Measurements from ENCODE around the gene ASTN2.

ASTN2 gene

GRCh38 chr9:116687074-116687753 lies 727.6 kb downstream of the ASTN2 start, which contains the start of gene TRIM32:
Gene TRIM32, plus strand, starts transcription at chr9:116687305. Its CDS starts 10,438 bp downstream, at chr9:116697743.
- peak; percentile 86 to 97 for DNase-seq (ENCODE audit: low read depth in 1 of 2, low spot score in 1 of 2)

GRCh38 chr9:116686693-116687073 lies 728.2 kb downstream of the ASTN2 start:
- DNase-seq (ENCODE audit: low read depth in 1 of 2, low spot score in 1 of 2) = no peak

- no peak for DNase-seq (ENCODE audit: low read depth in 1 of 2, low spot score in 1 of 2)
Measured at GRCh38 chr9:116686135-116686534, 728.7 kb downstream of the ASTN2 start.

GRCh38 chr9:116685166-116685565 lies 729.7 kb downstream of the ASTN2 start:
- DNase-seq (ENCODE audit: low read depth in 1 of 2, low spot score in 1 of 2) = no peak

GRCh38 chr9:116683535-116683934 lies 731.3 kb downstream of the ASTN2 start:
- DNase-seq (ENCODE audit: low read depth in 1 of 2, low spot score in 1 of 2) = no peak

- no peak for DNase-seq (ENCODE audit: low read depth in 1 of 2, low spot score in 1 of 2)
Measured at GRCh38 chr9:116674210-116674980, 740.5 kb downstream of the ASTN2 start.

GRCh38 chr9:116673375-116673774 lies 741.5 kb downstream of the ASTN2 start:
- no peak for DNase-seq (ENCODE audit: low read depth in 1 of 2, low spot score in 1 of 2)

- DNase-seq (ENCODE audit: low read depth in 1 of 2, low spot score in 1 of 2) = no peak
Measured at GRCh38 chr9:116671605-116672004, 743.3 kb downstream of the ASTN2 start.

GRCh38 chr9:116668970-116669695 lies 745.7 kb downstream of the ASTN2 start:
- DNase-seq (ENCODE audit: low read depth in 1 of 2, low spot score in 1 of 2) = no peak

- DNase-seq (ENCODE audit: low read depth in 1 of 2, low spot score in 1 of 2) = no peak
Measured at GRCh38 chr9:116663581-116663980, 751.3 kb downstream of the ASTN2 start.

GRCh38 chr9:116662646-116663310 lies 752.1 kb downstream of the ASTN2 start:
- no peak for DNase-seq (ENCODE audit: low read depth in 1 of 2, low spot score in 1 of 2)

- DNase-seq (ENCODE audit: low read depth in 1 of 2, low spot score in 1 of 2) = no peak
Measured at GRCh38 chr9:116661037-116661954, 753.6 kb downstream of the ASTN2 start.

- DNase-seq (ENCODE audit: low read depth in 1 of 2, low spot score in 1 of 2) = no peak
Measured at GRCh38 chr9:116658265-116658664, 756.6 kb downstream of the ASTN2 start.

GRCh38 chr9:116656977-116657376 lies 757.9 kb downstream of the ASTN2 start:
- DNase-seq (ENCODE audit: low read depth in 1 of 2, low spot score in 1 of 2) = no peak

GRCh38 chr9:116656501-116656971 lies 758.3 kb downstream of the ASTN2 start:
- no peak for DNase-seq (ENCODE audit: low read depth in 1 of 2, low spot score in 1 of 2)

GRCh38 chr9:116654059-116654355 lies 760.9 kb downstream of the ASTN2 start:
- no peak for DNase-seq (ENCODE audit: low read depth in 1 of 2, low spot score in 1 of 2)

GRCh38 chr9:116653348-116654058 lies 761.4 kb downstream of the ASTN2 start:
- DNase-seq (ENCODE audit: low read depth in 1 of 2, low spot score in 1 of 2) = no peak

GRCh38 chr9:116647515-116647809 lies 767.4 kb downstream of the ASTN2 start:
- DNase-seq (ENCODE audit: low read depth in 1 of 2, low spot score in 1 of 2) = no peak

- no peak for DNase-seq (ENCODE audit: low read depth in 1 of 2, low spot score in 1 of 2)
Measured at GRCh38 chr9:116646661-116647514, 768.0 kb downstream of the ASTN2 start.

Data from stimulated activated CD4-positive, alpha-beta T cell treated with anti-CD3 and anti-CD28 coated beads, Interleukin-15, amount 100 ng/mL, for 1 hour (primary cell).